GM12878 (cell line): ENCODE measurements around the gene ATP4A. TPM values are rescaled to one million over a fixed set of nuclear protein-coding genes. Genes with fewer than 3 reads are reported as not detected.

ENCODE experiments used
- BACH1 ChIP-seq: fragments of 450-650 bp; IDR thresholded peaks from 2 replicates; pipeline ENCODE4 v1.6.1; 2017; ENCODE audit warnings: mild to moderate bottlenecking, borderline replicate concordance
- CREB1 ChIP-seq: IDR thresholded peaks from 2 replicates; pipeline ENCODE4 v1.6.1; 2012; ENCODE audit warnings: low read depth, mild to moderate bottlenecking, inconsistent platforms
- EGR1 ChIP-seq, 2 experiments: IDR thresholded peaks; 1 replicate in 1 of 2; 2 replicates in 1 of 2; pipeline ENCODE4 v1.6.1; 2011 to 2012; ENCODE audit warnings: low read depth in 2 of 2, low read length in 2 of 2, borderline replicate concordance in 1 of 2, mild to moderate bottlenecking in 1 of 2, moderate library complexity in 1 of 2
- GATAD2B ChIP-seq: fragments of 450-650 bp; conservative IDR thresholded peaks from 2 replicates; pipeline ENCODE4 v1.6.1; 2017; ENCODE audit warnings: low read depth, mild to moderate bottlenecking, moderate library complexity
- NBN ChIP-seq: fragments of 450-650 bp; IDR thresholded peaks from 2 replicates; pipeline ENCODE4 v1.6.1; 2016
- NRF1 ChIP-seq: conservative IDR thresholded peaks from 2 replicates; pipeline ENCODE4 v1.6.1; 2011; ENCODE audit warnings: mild to moderate bottlenecking, low read depth, low read length, improper control_type of control experiment
- STAT3 ChIP-seq: IDR thresholded peaks from 2 replicates; pipeline ENCODE4 v1.6.1; 2011; ENCODE audit warnings: low read depth, low read length, improper control_type of control experiment
- ZNF207 ChIP-seq: fragments of 450-650 bp; IDR thresholded peaks from 2 replicates; pipeline ENCODE4 v1.6.1; 2014; ENCODE audit warnings: antibody characterized with exemption, mild to moderate bottlenecking, borderline replicate concordance
- ZSCAN29 ChIP-seq: fragments of 450-650 bp; IDR thresholded peaks from 2 replicates; pipeline ENCODE4 v1.6.1; 2017; ENCODE audit warnings: mild to moderate bottlenecking, moderate library complexity
- polyA plus RNA-seq, 11 experiments: library from polyadenylated mRNA; depleted of rRNA in 4 of 11; unstranded in 6 of 11; stranded (reverse) in 5 of 11; fragments of >200 nt; fragmentation: Nextera tagmentation in 4 of 11; fragmentation: Illumina TruSeq in 1 of 11; extraction: Ambion mirVana in 4 of 11; extraction: Trizol in 1 of 11; gene quantifications; 1 replicate in 1 of 11; 2 replicates in 10 of 11; pipeline versions ENCODE4 v1.2.1 to v1.2.3, GENCODE V29; 2011 to 2016; ENCODE audit warnings: inconsistent platforms in 2 of 11, missing spikeins in 2 of 11, low read depth in 1 of 11
- total RNA-seq, 4 experiments: library from RNA; depleted of rRNA in 3 of 4; stranded (reverse); fragments of >200 nt in 3 of 4; fragmentation: Illumina TruSeq in 1 of 4; extraction: Trizol in 1 of 4; gene quantifications; 2 replicates each; pipeline versions ENCODE4 v1.2.1 to v1.2.3, GENCODE V29; 2013 to 2021
- TF ChIP-seq, protein P1 (sequence below): fragments of 450-650 bp; IDR thresholded peaks from 2 replicates; pipeline ENCODE4 v1.6.1; 2018; ENCODE audit warnings: mild to moderate bottlenecking, low read depth, moderate library complexity; ENCODE audit not compliant: partially characterized antibody
- TF ChIP-seq, protein P2 (sequence below): fragments of 450-650 bp; IDR thresholded peaks from 2 replicates; pipeline ENCODE4 v1.6.1; 2017; ENCODE audit warnings: antibody characterized with exemption, mild to moderate bottlenecking, moderate library complexity

Gene ATP4A
- total and polyA plus RNA-seq, 10 of the 15 experiments (the other 5 are each of a cell fraction or from before 2014, with no cell fraction given): 0.03 to 1.5 (median 0.11) TPM; not detected in 3

DNA sequence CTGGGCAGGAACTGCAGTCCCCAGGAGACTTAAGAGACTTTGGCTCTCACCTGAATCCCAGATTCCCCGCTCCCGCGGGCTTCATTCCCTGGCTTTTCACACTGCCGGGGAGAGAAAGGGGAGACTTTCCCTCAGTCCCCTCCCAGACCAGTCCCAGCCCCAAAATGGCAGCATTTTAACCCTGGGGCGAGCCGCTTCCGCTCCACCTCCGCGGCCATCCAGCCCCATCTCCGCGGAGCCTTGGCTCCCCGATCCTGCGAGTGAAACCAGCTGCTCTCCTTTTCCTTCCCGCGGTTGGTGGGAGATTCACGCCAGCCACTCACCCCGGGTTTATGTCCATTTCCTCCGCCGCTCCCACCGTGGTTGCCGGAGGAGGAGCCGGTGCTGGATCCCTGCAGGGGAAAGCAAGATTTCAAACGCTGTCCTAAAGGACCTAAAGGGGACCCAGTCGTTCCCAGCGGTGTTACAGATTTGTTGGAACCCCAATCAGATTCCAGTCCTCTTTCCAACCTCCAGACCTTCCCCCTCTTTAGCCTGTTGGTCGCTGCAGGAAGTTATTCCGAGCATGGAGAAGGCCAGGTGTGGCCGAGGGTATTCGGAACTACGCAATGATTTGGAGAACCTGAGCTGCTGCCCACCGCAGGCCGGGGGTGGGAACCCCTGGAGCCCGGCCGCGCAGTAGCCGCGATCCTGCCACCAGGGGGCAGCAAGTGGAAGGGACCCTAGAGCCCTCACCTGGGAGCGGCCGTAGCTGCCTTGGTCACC, 53.4 kb downstream of the ATP4A start (continued):
- TF ChIP-seq, protein P1, sequence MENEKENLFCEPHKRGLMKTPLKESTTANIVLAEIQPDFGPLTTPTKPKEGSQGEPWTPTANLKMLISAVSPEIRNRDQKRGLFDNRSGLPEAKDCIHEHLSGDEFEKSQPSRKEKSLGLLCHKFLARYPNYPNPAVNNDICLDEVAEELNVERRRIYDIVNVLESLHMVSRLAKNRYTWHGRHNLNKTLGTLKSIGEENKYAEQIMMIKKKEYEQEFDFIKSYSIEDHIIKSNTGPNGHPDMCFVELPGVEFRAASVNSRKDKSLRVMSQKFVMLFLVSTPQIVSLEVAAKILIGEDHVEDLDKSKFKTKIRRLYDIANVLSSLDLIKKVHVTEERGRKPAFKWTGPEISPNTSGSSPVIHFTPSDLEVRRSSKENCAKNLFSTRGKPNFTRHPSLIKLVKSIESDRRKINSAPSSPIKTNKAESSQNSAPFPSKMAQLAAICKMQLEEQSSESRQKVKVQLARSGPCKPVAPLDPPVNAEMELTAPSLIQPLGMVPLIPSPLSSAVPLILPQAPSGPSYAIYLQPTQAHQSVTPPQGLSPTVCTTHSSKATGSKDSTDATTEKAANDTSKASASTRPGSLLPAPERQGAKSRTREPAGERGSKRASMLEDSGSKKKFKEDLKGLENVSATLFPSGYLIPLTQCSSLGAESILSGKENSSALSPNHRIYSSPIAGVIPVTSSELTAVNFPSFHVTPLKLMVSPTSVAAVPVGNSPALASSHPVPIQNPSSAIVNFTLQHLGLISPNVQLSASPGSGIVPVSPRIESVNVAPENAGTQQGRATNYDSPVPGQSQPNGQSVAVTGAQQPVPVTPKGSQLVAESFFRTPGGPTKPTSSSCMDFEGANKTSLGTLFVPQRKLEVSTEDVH: no peak
- TF ChIP-seq NBN (peak; percentile 76), ZSCAN29 (no peak), GATAD2B (peak; percentile 46; the same call in 1 of the 2 replicates), ZNF207 (no peak), CREB1 (0 out of 2 replicates have a peak, but pooled peaks have one; percentile 23), EGR1 (IDR thresholded peaks at IDR 0.05; ENCODE audit: borderline replicate concordance in 1 of 2, low read depth in 2 of 2, low read length in 2 of 2) (peak in 1 of 2 experiments; percentile 57; a peak in 1 of 3 replicates), BACH1 (0 out of 2 replicates have a peak, but pooled peaks have one; percentile 23), STAT3 (no peak), NRF1 (no peak)
- TF ChIP-seq, protein P2, sequence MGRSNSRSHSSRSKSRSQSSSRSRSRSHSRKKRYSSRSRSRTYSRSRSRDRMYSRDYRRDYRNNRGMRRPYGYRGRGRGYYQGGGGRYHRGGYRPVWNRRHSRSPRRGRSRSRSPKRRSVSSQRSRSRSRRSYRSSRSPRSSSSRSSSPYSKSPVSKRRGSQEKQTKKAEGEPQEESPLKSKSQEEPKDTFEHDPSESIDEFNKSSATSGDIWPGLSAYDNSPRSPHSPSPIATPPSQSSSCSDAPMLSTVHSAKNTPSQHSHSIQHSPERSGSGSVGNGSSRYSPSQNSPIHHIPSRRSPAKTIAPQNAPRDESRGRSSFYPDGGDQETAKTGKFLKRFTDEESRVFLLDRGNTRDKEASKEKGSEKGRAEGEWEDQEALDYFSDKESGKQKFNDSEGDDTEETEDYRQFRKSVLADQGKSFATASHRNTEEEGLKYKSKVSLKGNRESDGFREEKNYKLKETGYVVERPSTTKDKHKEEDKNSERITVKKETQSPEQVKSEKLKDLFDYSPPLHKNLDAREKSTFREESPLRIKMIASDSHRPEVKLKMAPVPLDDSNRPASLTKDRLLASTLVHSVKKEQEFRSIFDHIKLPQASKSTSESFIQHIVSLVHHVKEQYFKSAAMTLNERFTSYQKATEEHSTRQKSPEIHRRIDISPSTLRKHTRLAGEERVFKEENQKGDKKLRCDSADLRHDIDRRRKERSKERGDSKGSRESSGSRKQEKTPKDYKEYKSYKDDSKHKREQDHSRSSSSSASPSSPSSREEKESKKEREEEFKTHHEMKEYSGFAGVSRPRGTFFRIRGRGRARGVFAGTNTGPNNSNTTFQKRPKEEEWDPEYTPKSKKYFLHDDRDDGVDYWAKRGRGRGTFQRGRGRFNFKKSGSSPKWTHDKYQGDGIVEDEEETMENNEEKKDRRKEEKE: no peak
- TF ChIP-seq, all 136 proteins: peak for 24
